Mesodermal cell (in vitro differentiated cells): Measurements from ENCODE around the gene ATP5PF.
"Not testable (repeated sequence)": the region's sequence is repeated elsewhere in the genome, so short reads cannot be mapped to it uniquely, and the experiment has no call there.

Experiments used
- H3K27ac ChIP-seq: 2 replicates; pipeline ENCODE4 v1.7.0; 2013; ENCODE audit warnings: mild to moderate bottlenecking, low read depth, low read length, moderate library complexity; ENCODE audit not compliant: severe bottlenecking
- H3K36me3 ChIP-seq: 2 replicates; pipeline ENCODE4 v1.7.1; 2013; ENCODE audit warnings: mild to moderate bottlenecking, low read length, moderate library complexity; ENCODE audit not compliant: control insufficient read depth, insufficient read depth
- H3K4me1 ChIP-seq: one replicate; pipeline ENCODE4 v1.7.1; 2013; ENCODE audit warnings: mild to moderate bottlenecking, low read length; ENCODE audit not compliant: insufficient read depth, control insufficient read depth, poor library complexity, severe bottlenecking
- H3K4me3 ChIP-seq: 2 replicates; pipeline ENCODE4 v1.7.0; 2013; ENCODE audit warnings: low read length, control low read depth, mild to moderate bottlenecking; ENCODE audit not compliant: insufficient read depth, poor library complexity, severe bottlenecking; ENCODE audit errors: extremely low read depth
- H3K9me3 ChIP-seq: 2 replicates; pipeline ENCODE4 v1.7.1; 2013; ENCODE audit warnings: mild to moderate bottlenecking, low read length, moderate library complexity; ENCODE audit not compliant: control insufficient read depth
- WGBS, 2 experiments: methylation state at CpG; one replicate each; pipeline ENCODE4 v1.1.5; 2013; ENCODE audit warnings: missing lambda C conversion rate in 2 of 2; ENCODE audit not compliant: insufficient coverage in 2 of 2; 5-methylcytosine and 5-hydroxymethylcytosine counted together

The ATP5PF gene

GRCh38 chr21:25722631-25723030, 12.1 kb downstream of the ATP5PF start:
- no peak overlapping the region for H3K27ac ChIP-seq
- whole genome bisulfite sequencing, 2 experiments, result 84 to 96% methylated on average over 2 of the region's 3 CpGs
- peaks cover 58% of the 10 kb centered on the region for H3K36me3 ChIP-seq
- H3K9me3 ChIP-seq, result no peaks in the 10 kb centered on the region
- no peak overlapping the region for H3K4me3 ChIP-seq
- no peaks in the 10 kb centered on the region for H3K4me1 ChIP-seq

- H3K4me1 ChIP-seq, result no peaks in the 10 kb centered on the region
- no peaks in the 10 kb centered on the region for H3K9me3 ChIP-seq
- 92 to 95% methylated on average over 2 of the region's 3 CpGs for WGBS, 2 experiments
- H3K27ac ChIP-seq, result no peak overlapping the region
- peaks cover 55% of the 10 kb centered on the region for H3K36me3 ChIP-seq
- H3K4me3 ChIP-seq, result no peak overlapping the region
Observed at GRCh38 chr21:25721987-25722386, 12.7 kb downstream of the ATP5PF start.

DNA sequence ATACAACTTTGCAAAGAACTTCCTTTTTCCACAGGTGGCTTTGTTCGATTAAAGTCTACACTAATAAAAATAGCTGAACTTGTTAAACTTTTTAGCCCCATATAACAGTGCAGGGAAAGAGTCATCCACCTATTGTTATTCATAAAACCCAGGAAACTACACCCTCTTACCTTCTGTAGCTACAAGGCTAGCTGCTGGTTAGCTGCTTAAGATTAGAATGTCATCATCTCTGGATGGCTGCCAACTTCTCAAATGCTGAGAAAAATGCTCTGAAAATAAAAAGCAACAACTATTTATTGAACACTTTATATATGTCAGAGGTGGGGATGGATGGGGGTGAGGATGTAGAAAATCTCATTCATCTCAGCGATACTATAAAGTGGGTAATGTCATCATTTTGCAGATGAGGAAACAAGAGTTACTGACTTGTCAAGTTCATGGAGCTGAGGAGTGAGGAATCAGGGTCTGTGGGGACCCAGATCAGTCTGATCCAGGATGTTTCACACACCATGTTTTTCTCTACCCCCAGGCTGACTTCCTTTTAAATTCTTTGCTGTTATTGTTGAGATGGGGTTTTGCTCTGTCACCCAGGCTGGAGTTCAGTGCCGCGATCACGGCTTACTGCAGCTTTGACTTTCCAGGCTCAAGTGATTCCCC, 17.1 kb downstream of the ATP5PF start:
- Histone ChIP-seq H3K9me3 (no peaks in the 10 kb centered on the region), H3K4me3 (no peak overlapping the region), H3K36me3 (peaks cover 36% of the 10 kb centered on the region), H3K27ac (no peak overlapping the region), H3K4me1 (no peaks in the 10 kb centered on the region)
- 92 to 100% methylated on average over 1 to 5 of the region's 5 CpGs for WGBS, 2 experiments

GRCh38 chr21:25714066-25714465, 20.6 kb downstream of the ATP5PF start:
- H3K36me3 ChIP-seq, result peaks cover 21% of the 10 kb centered on the region
- no CpG with 5 or more reads among the region's 10 CpGs for WGBS, 2 experiments
- H3K4me1 ChIP-seq, result not testable (repeated sequence)

DNA sequence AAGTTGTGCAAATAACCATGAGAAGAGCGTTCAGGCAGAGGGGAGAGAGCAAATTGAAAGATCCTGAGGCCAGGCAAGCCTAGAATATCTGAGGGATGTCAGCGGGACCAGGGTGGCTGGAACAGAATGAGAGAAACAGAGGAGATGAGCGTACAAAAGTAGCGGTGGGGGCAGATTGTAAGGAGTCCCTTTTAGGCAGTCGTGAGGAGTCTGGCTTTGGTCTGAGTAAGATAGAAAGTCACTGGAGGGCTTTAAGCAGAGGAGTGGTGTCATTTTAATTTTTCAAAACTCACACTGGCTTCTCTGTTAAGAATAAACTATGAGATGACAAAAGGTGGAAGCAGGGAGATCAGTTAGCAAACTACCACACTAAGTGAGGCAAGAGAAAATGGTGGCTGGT, 24.2 kb downstream of the ATP5PF start:
- H3K36me3 ChIP-seq, result peaks cover 8% of the 10 kb centered on the region
- H3K9me3 ChIP-seq, result no peaks in the 10 kb centered on the region
- 77 to 83% methylated on average over 4 to 5 of the region's 5 CpGs for WGBS, 2 experiments
- H3K4me3 ChIP-seq, result no peak overlapping the region
- no peak overlapping the region for H3K27ac ChIP-seq
- no peaks in the 10 kb centered on the region for H3K4me1 ChIP-seq

More at GRCh38 chr21:25714066-25714465, 20.6 kb downstream of the ATP5PF start:
- not testable (repeated sequence) for H3K9me3 ChIP-seq, H3K4me3 ChIP-seq, H3K27ac ChIP-seq

- Histone ChIP-seq H3K4me3 (no peak overlapping the region), H3K4me1 (no peaks in the 10 kb centered on the region), H3K9me3 (no peaks in the 10 kb centered on the region), H3K27ac (no peak overlapping the region), H3K36me3 (peaks cover under 1% of the 10 kb centered on the region)
- WGBS, 2 experiments, result 90 to 92% methylated on average over 2 to 4 of the region's 5 CpGs
Observed at GRCh38 chr21:25709684-25710265, 24.9 kb downstream of the ATP5PF start.

DNA sequence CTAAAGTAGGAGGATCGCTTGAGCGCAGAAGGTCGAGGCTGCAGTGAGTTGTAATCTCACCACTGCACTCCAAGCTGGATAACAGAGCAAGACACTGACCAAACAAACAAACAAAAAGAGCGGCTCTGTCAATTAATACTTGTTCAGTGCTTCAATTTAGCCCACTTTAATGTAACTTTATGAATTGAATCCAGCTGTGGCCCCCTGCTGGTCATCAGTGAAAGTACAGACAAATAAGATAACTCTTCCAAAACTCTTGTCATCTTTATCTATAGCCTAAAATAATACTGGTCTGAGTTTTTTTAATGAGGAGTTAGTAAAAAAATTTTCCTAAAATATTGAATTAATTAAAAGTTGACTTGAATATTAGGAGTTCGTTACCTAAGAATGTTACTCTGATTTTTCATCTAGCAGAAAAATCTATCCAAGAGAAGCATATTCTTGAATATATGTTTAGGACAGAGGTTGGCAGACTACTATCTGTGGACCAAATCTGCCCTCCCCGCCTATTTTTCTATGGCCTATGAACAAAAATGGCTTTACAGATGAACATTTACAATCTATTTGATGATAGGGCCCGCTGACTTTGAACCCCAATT, 26.1 kb downstream of the ATP5PF start:
- WGBS, 2 experiments, result 76 to 85% methylated on average over 3 to 4 of the region's 7 CpGs
- Histone ChIP-seq H3K4me1 (no peaks in the 10 kb centered on the region), H3K36me3 (no peaks in the 10 kb centered on the region), H3K9me3 (no peaks in the 10 kb centered on the region), H3K27ac (no peak overlapping the region), H3K4me3 (no peak overlapping the region)

- H3K36me3 ChIP-seq, result no peaks in the 10 kb centered on the region
- no peaks in the 10 kb centered on the region for H3K9me3 ChIP-seq
- no peak overlapping the region for H3K27ac ChIP-seq
- no CpG with 5 or more reads among the region's 4 CpGs for WGBS, 2 experiments
- no peak overlapping the region for H3K4me3 ChIP-seq
- H3K4me1 ChIP-seq, result no peaks in the 10 kb centered on the region
Observed at GRCh38 chr21:25701529-25701928, 33.2 kb downstream of the ATP5PF start.

DNA sequence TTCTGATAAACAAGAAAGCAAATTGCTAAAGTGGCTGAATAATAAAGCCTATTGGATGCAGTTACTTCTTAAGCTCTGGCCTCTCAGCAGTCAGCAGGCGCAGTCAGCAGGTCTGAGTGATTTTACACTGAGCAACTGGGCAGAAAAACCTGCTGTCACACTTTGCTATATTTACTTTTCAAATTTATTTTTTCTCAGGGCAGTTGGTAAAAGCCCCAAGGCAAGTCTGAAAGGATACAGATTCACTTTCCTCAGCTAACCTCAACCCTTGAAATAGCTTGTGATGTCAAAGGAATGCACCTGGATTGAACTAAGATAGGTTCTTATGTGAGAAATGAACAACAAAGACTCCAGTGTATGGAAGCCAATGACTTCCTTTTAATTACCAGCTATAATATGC, 34.0 kb downstream of the ATP5PF start:
- 86 to 100% methylated on average over 1 of the region's 1 CpG for WGBS, 2 experiments
- Histone ChIP-seq H3K27ac (peak overlapping the region; percentile 3), H3K9me3 (no peaks in the 10 kb centered on the region), H3K36me3 (no peaks in the 10 kb centered on the region), H3K4me1 (no peaks in the 10 kb centered on the region), H3K4me3 (no peak overlapping the region)

- not testable (repeated sequence) for H3K4me3 ChIP-seq, H3K4me1 ChIP-seq
- 96% methylated on average over 10 to 14 of the region's 36 CpGs for WGBS, 2 experiments
Observed at GRCh38 chr21:25695461-25695860, 39.2 kb downstream of the ATP5PF start.

GRCh38 chr21:25691976-25692375, 42.7 kb downstream of the ATP5PF start:
- Histone ChIP-seq H3K9me3 (no peaks in the 10 kb centered on the region), H3K36me3 (no peaks in the 10 kb centered on the region), H3K27ac (no peak overlapping the region), H3K4me1 (no peaks in the 10 kb centered on the region), H3K4me3 (no peak overlapping the region)
- WGBS, 2 experiments, result 63 to 78% methylated on average over 1 of the region's 3 CpGs

More at GRCh38 chr21:25695461-25695860, 39.2 kb downstream of the ATP5PF start:
- not testable (repeated sequence) for H3K36me3 ChIP-seq, H3K27ac ChIP-seq, H3K9me3 ChIP-seq
